ENCODE results near the gene APMAP.

- no peak for TF ChIP-seq CTCF (IDR thresholded peaks at IDR 0.05)
- TF ChIP-seq POLR2A (IDR thresholded peaks at IDR 0.05), result no peak
These were observed 12.7 kb upstream of the APMAP start for GRCh38 chr20:25005220-25005619.

Data from uterus (tissue), 2 donors.